Melanocyte of skin (primary cell): Measurements from ENCODE around the gene OR56A1. TPM values are rescaled to one million over a fixed set of nuclear protein-coding genes. Genes with fewer than 3 reads are reported as not detected.

ENCODE experiments used
- small RNA-seq, 2 donors: library from RNA; depleted of rRNA; stranded (forward); fragments of <200 nt; gene quantifications; one replicate each; pipeline ENCODE3, GENCODE V24; 2012
- total RNA-seq, 2 donors: library from RNA; depleted of rRNA; stranded (reverse); fragments of >200 nt; gene quantifications; 2 replicates each; pipeline ENCODE4 v1.2.3, GENCODE V29; 2012

OR56A1 gene, protein sequence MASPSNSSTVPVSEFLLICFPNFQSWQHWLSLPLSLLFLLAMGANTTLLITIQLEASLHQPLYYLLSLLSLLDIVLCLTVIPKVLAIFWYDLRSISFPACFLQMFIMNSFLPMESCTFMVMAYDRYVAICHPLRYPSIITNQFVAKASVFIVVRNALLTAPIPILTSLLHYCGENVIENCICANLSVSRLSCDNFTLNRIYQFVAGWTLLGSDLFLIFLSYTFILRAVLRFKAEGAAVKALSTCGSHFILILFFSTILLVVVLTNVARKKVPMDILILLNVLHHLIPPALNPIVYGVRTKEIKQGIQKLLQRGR
- total RNA-seq: not detected

DNA sequence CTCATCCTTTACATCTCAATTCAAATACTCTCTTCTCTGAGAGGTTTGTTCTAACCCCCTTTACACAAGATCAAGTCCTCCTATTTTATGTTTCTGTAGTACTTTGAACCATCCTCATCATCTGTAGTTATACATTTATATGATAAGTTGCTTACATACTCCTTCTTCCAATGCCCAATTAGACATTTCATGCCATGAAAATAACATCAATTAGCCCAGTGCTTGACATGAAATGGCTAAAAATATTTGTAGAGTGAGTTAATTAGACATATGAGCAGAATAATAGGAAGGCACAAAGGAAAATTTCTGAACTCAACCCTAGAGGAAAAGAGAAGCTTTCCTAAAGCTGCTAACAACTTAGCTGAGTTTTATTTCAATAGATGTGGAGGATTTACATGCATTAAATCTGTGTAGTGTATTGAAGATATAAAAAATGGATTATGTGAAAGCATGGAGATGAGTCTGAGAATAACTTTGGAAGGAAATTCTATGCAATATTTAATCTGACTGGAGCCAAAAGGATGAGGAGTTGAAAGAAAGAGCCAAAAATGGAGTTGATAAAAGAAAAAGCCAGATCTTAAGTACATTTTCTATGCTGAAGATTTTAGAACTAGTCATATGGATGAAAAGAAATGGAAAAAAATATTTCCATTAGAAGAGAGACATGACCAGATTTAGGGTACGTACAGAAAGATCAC is at the start of gene OR56A1:
OR56A1 (minus strand) TSS at position 51 of the 698 bp plus-strand sequence. CDS start 3,066 bp downstream, outside the sequence.

DNA sequence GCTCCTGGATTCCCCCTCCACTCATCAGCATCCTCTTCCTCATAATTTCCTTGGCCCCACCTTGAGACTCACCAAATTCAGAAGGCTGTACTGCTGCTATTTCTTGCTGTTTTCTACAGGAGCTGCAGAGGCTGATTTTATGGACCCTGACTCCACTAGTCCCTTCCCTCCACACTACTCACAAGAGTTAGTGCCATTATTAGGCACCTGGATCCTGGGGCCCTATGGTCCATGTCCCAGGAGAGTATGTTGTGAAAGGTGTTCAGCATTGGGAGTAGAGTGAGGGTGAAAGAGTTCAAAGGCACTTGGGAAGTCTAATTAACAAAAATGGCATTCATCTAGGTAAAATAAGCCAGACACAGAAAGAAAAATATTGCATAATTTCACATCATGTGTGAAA is 23.7 kb downstream of the OR56A1 start, which contains the start of gene OR56A4:
OR56A4 (minus strand) TSS at position 101 of the 400 bp plus-strand sequence. CDS start 3,954 bp downstream, outside the sequence.

DNA sequence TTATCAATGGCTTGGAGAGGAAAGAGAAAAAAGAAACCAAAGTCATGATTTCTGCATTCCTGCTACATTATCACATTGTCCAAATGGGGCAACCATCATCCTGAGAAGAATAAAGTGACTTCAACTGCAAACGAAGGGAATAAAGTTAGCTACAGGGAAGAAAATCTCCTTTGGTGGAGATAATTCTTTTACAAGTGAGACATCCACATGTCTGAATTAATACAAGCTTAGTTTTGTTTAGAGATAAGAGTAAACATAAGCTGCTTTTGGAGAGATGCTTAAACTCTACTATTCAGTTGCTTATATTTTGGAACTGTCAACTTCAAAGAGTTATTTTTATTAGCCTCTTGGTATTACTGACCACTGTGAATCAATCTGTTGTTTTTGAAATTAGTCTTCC is 43.7 kb downstream of the OR56A1 start, which contains the start of gene OR52L1:
OR52L1 (minus strand) TSS at position 101 of the 400 bp plus-strand sequence; CDS start at position 46, 55 bp downstream.

Small RNAs within 50 kb of the gene (small RNA-seq; reads per million reads assigned to genes)
- 0 reads per million in 2 donors for gene RNA5SP329

Other genes starting within 250 kb of the OR56A1 start
- not detected for gene OR52N5, start 247.4 kb downstream of the OR56A1 start, total RNA-seq
- not detected for gene OR52N1, start 239.5 kb downstream of the OR56A1 start, total RNA-seq
- gene OR52N2, start 221.8 kb downstream of the OR56A1 start, total RNA-seq: not detected
- under 1 TPM in 1 of 2 donors, not detected in 1; 0.69 TPM for gene OR52E6, start 188.9 kb downstream of the OR56A1 start, total RNA-seq
- not detected for gene OR52E8, start 173.1 kb downstream of the OR56A1 start, total RNA-seq
- gene OR52E4, start 150.1 kb downstream of the OR56A1 start, total RNA-seq: not detected
- not detected for gene OR52E5, start 137.6 kb downstream of the OR56A1 start, total RNA-seq
- not detected for gene OR56A3, start 88.5 kb downstream of the OR56A1 start, total RNA-seq
- not detected for gene OR56A5, start 62.3 kb downstream of the OR56A1 start, total RNA-seq
- gene OR52L1, start 43.8 kb downstream of the OR56A1 start, total RNA-seq: not detected
- gene OR56A4, start 23.8 kb downstream of the OR56A1 start, total RNA-seq: not detected
- not detected for gene OR56B4, start 76.9 kb upstream of the OR56A1 start, total RNA-seq
- not detected for gene OR52B2, start 139.6 kb upstream of the OR56A1 start, total RNA-seq
- gene OR52W1, start 168.5 kb upstream of the OR56A1 start, total RNA-seq: not detected
- not detected for gene C11orf42, start 174.8 kb upstream of the OR56A1 start, total RNA-seq
- 10 to 100 TPM; 14.7 to 21.3 TPM for gene FHIP1B, start 203.9 kb upstream of the OR56A1 start, total RNA-seq
- under 1 TPM in 1 of 2 donors, not detected in 1; under 0.01 TPM for gene CNGA4, start 208.3 kb upstream of the OR56A1 start, total RNA-seq
- not detected for gene CCKBR, start 229.1 kb upstream of the OR56A1 start, total RNA-seq